GM19043 (cell line): Measurements from ENCODE around the gene BSPH1.
"Not testable (repeated sequence)": the region's sequence is repeated elsewhere in the genome, so short reads cannot be mapped to it uniquely, and the experiment has no call there.

ENCODE experiments used
- ATAC-seq: cut with Tn5 transposase; IDR thresholded peaks from one replicate; pipeline ENCODE4 v1.9.1; 2021; ENCODE audit warnings: low read depth; ENCODE audit not compliant: unreplicated experiment

The BSPH1 gene

DNA sequence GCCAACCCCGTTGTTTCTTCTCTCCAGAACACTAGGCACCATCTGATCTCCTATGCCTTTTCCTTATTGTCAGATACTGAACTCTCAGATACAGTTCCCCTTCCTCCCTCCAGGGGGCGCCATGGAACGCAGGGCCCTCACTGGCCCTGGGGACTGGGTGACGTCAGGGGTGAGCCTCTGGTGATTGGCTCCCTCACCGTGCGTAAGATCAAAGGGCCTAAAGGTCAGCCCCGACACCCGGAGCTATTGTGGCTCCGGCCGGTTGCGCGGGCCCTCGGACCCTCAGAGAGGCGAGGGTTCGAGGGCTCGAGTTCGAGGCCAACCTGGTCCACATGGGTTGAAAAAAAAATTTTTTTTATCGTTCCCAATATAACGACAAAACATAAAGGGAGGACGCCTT lies 63.4 kb downstream of the BSPH1 start:
- ATAC-seq = not testable (repeated sequence)

DNA sequence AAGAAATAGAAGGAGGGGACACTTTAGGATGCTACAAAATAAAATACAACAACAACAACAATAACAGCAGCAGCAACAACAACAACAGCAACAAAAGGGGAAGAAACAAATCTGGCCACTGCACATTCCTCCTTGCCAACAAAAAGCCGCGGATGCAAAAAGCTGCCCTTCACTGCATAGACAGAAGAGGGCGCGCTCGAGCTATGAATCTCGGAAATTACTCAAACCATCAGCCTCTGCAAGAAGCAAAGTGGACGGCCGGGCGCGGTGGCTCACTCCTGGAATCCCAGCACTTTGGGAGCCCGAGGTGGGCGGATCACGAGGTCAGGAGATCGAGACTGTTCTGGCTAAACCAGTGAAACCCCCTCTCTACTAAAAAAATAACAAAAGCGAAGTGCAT lies 71.9 kb downstream of the BSPH1 start:
- ATAC-seq = not testable (repeated sequence)
